GM18507 (cell line): Measurements from ENCODE around the gene ARL10.
A peak's percentile ranks its signal among the peaks of the same experiment; 100 is the strongest.

Experiments
- DNase-seq: peaks from one replicate; pipeline ENCODE4 v3.0.0; 2011; ENCODE audit warnings: low read depth; ENCODE audit not compliant: insufficient read length; ENCODE audit errors: extremely low spot score
- FAIRE-seq: peaks from 2 replicates; lab custom pipeline; 2011; peaks lifted over from hg19 to GRCh38; lab: Jason Lieb, UNC

The ARL10 gene

GRCh38 chr5:176360894-176361436, 4.3 kb upstream of the ARL10 start:
- no peak for FAIRE-seq
- DNase-seq = no peak

GRCh38 chr5:176361437-176362232, 3.7 kb upstream of the ARL10 start, which contains the start of gene KIAA1191:
TSS of gene KIAA1191 (minus strand) at chr5:176361764. CDS start at chr5:176359508, 2,256 bp downstream.
- peak; percentile 87 for DNase-seq
- FAIRE-seq = peak; percentile 88

GRCh38 chr5:176362233-176362490, 3.1 kb upstream of the ARL10 start:
- DNase-seq = no peak
- no peak for FAIRE-seq

GRCh38 chr5:176364765-176365350, 429 bp upstream of the ARL10 start:
- no peak for DNase-seq
- FAIRE-seq = peak; percentile 73

GRCh38 chr5:176366232-176366894, 1.1 kb downstream of the ARL10 start:
- no peak for FAIRE-seq
- no peak for DNase-seq

- no peak for FAIRE-seq
- DNase-seq = no peak
Measured at GRCh38 chr5:176368726-176369125, 3.4 kb downstream of the ARL10 start.

- FAIRE-seq = no peak
- DNase-seq = no peak
Measured at GRCh38 chr5:176369934-176370711, 4.8 kb downstream of the ARL10 start.

- FAIRE-seq (no peak), DNase-seq (no peak)
Measured at GRCh38 chr5:176371621-176372539, 6.6 kb downstream of the ARL10 start.

- FAIRE-seq = no peak
- no peak for DNase-seq
Measured at GRCh38 chr5:176373100-176373818, 8.0 kb downstream of the ARL10 start.

GRCh38 chr5:176379881-176380280, 14.6 kb downstream of the ARL10 start:
- DNase-seq = no peak
- no peak for FAIRE-seq

GRCh38 chr5:176381423-176381822, 16.1 kb downstream of the ARL10 start:
- DNase-seq = no peak
- no peak for FAIRE-seq

- DNase-seq (no peak), FAIRE-seq (no peak)
Measured at GRCh38 chr5:176381979-176382378, 16.7 kb downstream of the ARL10 start.

- no peak for FAIRE-seq
- no peak for DNase-seq
Measured at GRCh38 chr5:176382721-176383120, 17.4 kb downstream of the ARL10 start.

- DNase-seq = no peak
- no peak for FAIRE-seq
Measured at GRCh38 chr5:176383248-176383905, 18.1 kb downstream of the ARL10 start.

GRCh38 chr5:176383961-176384360, 18.7 kb downstream of the ARL10 start:
- no peak for DNase-seq
- no peak for FAIRE-seq

GRCh38 chr5:176384366-176384930, 19.2 kb downstream of the ARL10 start:
- FAIRE-seq (no peak), DNase-seq (no peak)

GRCh38 chr5:176384991-176385390, 19.7 kb downstream of the ARL10 start:
- DNase-seq (no peak), FAIRE-seq (no peak)
